GM12864 (cell line): ENCODE data around the gene SBSN.

Experiments used
- DNase-seq: peaks from one replicate; pipeline ENCODE4 v3.0.0-alpha.2; 2011; ENCODE audit warnings: low read depth
- H3K4me3 ChIP-seq: 2 replicates; pipeline ENCODE4 v1.5.1; 2011; ENCODE audit warnings: mild to moderate bottlenecking, low read depth, low read length, control low read depth
- CTCF ChIP-seq: IDR thresholded peaks from 2 replicates; pipeline ENCODE4 v1.5.1; 2011; ENCODE audit warnings: low read depth, mild to moderate bottlenecking, moderate library complexity, low read length, control low read depth, inconsistent platforms; ENCODE audit errors: missing control alignments

Gene SBSN

GRCh38 chr19:35559281-35559659, 31.2 kb upstream of the SBSN start:
- no peak for TF ChIP-seq CTCF
- DNase-seq, result no peak
- no peak overlapping the region for H3K4me3 ChIP-seq

- TF ChIP-seq CTCF, result no peak
- H3K4me3 ChIP-seq, result no peak overlapping the region
- no peak for DNase-seq
Measured at GRCh38 chr19:35558400-35559280, 30.5 kb upstream of the SBSN start.

- no peak for DNase-seq
- no peak for TF ChIP-seq CTCF
- H3K4me3 ChIP-seq, result peak overlapping the region; percentile 24; the same call in 1 of the 2 replicates
Measured at GRCh38 chr19:35557539-35558399, 29.7 kb upstream of the SBSN start.

- no peak for TF ChIP-seq CTCF
Measured at GRCh38 chr19:35556846-35557538, 28.9 kb upstream of the SBSN start.

GRCh38 chr19:35556025-35556590, 28.0 kb upstream of the SBSN start:
- no peak for TF ChIP-seq CTCF
- DNase-seq, result no peak
- H3K4me3 ChIP-seq, result no peak overlapping the region

More at GRCh38 chr19:35556846-35557538, 28.9 kb upstream of the SBSN start:
- no peak for DNase-seq
- H3K4me3 ChIP-seq, result no peak overlapping the region

- no peak for DNase-seq
- peak; percentile 41 for TF ChIP-seq CTCF
Measured at GRCh38 chr19:35555301-35556005, 27.3 kb upstream of the SBSN start.

More at GRCh38 chr19:35555301-35556005, 27.3 kb upstream of the SBSN start:
- H3K4me3 ChIP-seq, result no peak overlapping the region
